SK-N-MC (cell line): ENCODE results near the gene KDM7A.

Experiments used
- EZH2 ChIP-seq: fragments of 200-600 bp; sonication (generic); IDR thresholded peaks from one replicate; pipeline ENCODE4 v1.6.1; 2017; ENCODE audit warnings: antibody characterized with exemption
- FOXP2 ChIP-seq: optimal IDR thresholded peaks from 2 replicates; pipeline ENCODE3; 2011; ENCODE audit warnings: mild to moderate bottlenecking, moderate library complexity; ENCODE audit not compliant: insufficient read depth; ENCODE audit errors: extremely low read length, control extremely low read depth
- POLR2AphosphoS5 ChIP-seq: IDR thresholded peaks from 2 replicates; pipeline ENCODE4 v1.6.1; 2012; ENCODE audit warnings: mild to moderate bottlenecking, low read depth, low read length, borderline replicate concordance

GRCh38 chr7:140048989-140049338 is 127.8 kb downstream of the KDM7A start:
- no peak for TF ChIP-seq POLR2AphosphoS5
- TF ChIP-seq EZH2 = no peak
- no peak for TF ChIP-seq FOXP2
